ENCODE data around the gene CD2.

Gene CD2

GRCh38 chr1:116751146-116751545 lies 3.1 kb upstream of the CD2 start:
- no peak for TF ChIP-seq POLR2AphosphoS5 (IDR thresholded peaks at IDR 0.05; ENCODE audit: low read depth, low read length)
- no peak for TF ChIP-seq SIN3A (IDR thresholded peaks at IDR 0.05; ENCODE audit: borderline replicate concordance, insufficient read depth, low read length)
- no peak for TF ChIP-seq TAF1 (IDR thresholded peaks at IDR 0.05; ENCODE audit: borderline replicate concordance, insufficient read depth, low read length)
- TF ChIP-seq REST (IDR thresholded peaks at IDR 0.05; ENCODE audit: insufficient read depth in 1 of 2, low read depth in 2 of 2, low read length in 2 of 2) = no peak
- TF ChIP-seq FOXP2 (optimal IDR thresholded peaks at IDR 0.05; ENCODE audit: borderline replicate concordance, extremely low read depth, extremely low read length, insufficient read depth) = no peak

GRCh38 chr1:116751621-116752020 lies 2.6 kb upstream of the CD2 start:
- TF ChIP-seq REST (IDR thresholded peaks at IDR 0.05; ENCODE audit: insufficient read depth in 1 of 2, low read depth in 2 of 2, low read length in 2 of 2) (no peak), SIN3A (IDR thresholded peaks at IDR 0.05; ENCODE audit: borderline replicate concordance, insufficient read depth, low read length) (no peak), TAF1 (IDR thresholded peaks at IDR 0.05; ENCODE audit: borderline replicate concordance, insufficient read depth, low read length) (no peak), FOXP2 (optimal IDR thresholded peaks at IDR 0.05; ENCODE audit: borderline replicate concordance, extremely low read depth, extremely low read length, insufficient read depth) (no peak), POLR2AphosphoS5 (IDR thresholded peaks at IDR 0.05; ENCODE audit: low read depth, low read length) (no peak)

- TF ChIP-seq FOXP2 (optimal IDR thresholded peaks at IDR 0.05; ENCODE audit: borderline replicate concordance, extremely low read depth, extremely low read length, insufficient read depth) (no peak), POLR2AphosphoS5 (IDR thresholded peaks at IDR 0.05; ENCODE audit: low read depth, low read length) (no peak), TAF1 (IDR thresholded peaks at IDR 0.05; ENCODE audit: borderline replicate concordance, insufficient read depth, low read length) (no peak), SIN3A (IDR thresholded peaks at IDR 0.05; ENCODE audit: borderline replicate concordance, insufficient read depth, low read length) (no peak), REST (IDR thresholded peaks at IDR 0.05; ENCODE audit: insufficient read depth in 1 of 2, low read depth in 2 of 2, low read length in 2 of 2) (no peak)
Observed at GRCh38 chr1:116753312-116753711, 918 bp upstream of the CD2 start.

GRCh38 chr1:116755066-116755465 lies 836 bp downstream of the CD2 start:
- TF ChIP-seq FOXP2 (optimal IDR thresholded peaks at IDR 0.05; ENCODE audit: borderline replicate concordance, extremely low read depth, extremely low read length, insufficient read depth) = no peak
- TF ChIP-seq REST (IDR thresholded peaks at IDR 0.05; ENCODE audit: insufficient read depth in 1 of 2, low read depth in 2 of 2, low read length in 2 of 2) = no peak
- no peak for TF ChIP-seq SIN3A (IDR thresholded peaks at IDR 0.05; ENCODE audit: borderline replicate concordance, insufficient read depth, low read length)
- TF ChIP-seq POLR2AphosphoS5 (IDR thresholded peaks at IDR 0.05; ENCODE audit: low read depth, low read length) = no peak
- TF ChIP-seq TAF1 (IDR thresholded peaks at IDR 0.05; ENCODE audit: borderline replicate concordance, insufficient read depth, low read length) = no peak

- TF ChIP-seq SIN3A (IDR thresholded peaks at IDR 0.05; ENCODE audit: borderline replicate concordance, insufficient read depth, low read length) = no peak
- TF ChIP-seq TAF1 (IDR thresholded peaks at IDR 0.05; ENCODE audit: borderline replicate concordance, insufficient read depth, low read length) = no peak
- no peak for TF ChIP-seq REST (IDR thresholded peaks at IDR 0.05; ENCODE audit: insufficient read depth in 1 of 2, low read depth in 2 of 2, low read length in 2 of 2)
- TF ChIP-seq POLR2AphosphoS5 (IDR thresholded peaks at IDR 0.05; ENCODE audit: low read depth, low read length) = no peak
- no peak for TF ChIP-seq FOXP2 (optimal IDR thresholded peaks at IDR 0.05; ENCODE audit: borderline replicate concordance, extremely low read depth, extremely low read length, insufficient read depth)
Observed at GRCh38 chr1:116755681-116756080, 1.5 kb downstream of the CD2 start.
